SK-MEL-5 (cell line): ENCODE results near the gene XKR8. TPM values are rescaled to one million over a fixed set of nuclear protein-coding genes. Genes with fewer than 3 reads are reported as not detected.
A peak's percentile ranks its signal among the peaks of the same experiment; 100 is the strongest.

Source experiments
- DNase-seq: peaks from one replicate; pipeline ENCODE4 v3.0.0-alpha.2; 2016; ENCODE audit warnings: low read depth, low spot score
- in situ Hi-C: cut with HindIII; loops from 2 replicates; pipeline ENCODE4 v1.10.0; 2016; ENCODE audit warnings: low sequenced_read_pairs, high pct_unique_total_duplicates, low pct_unique_long_range_greater_than_20kb
- polyA plus RNA-seq, 2 experiments: library from polyadenylated mRNA; depleted of rRNA; stranded (reverse); fragments of >200 nt; gene quantifications; 2 replicates each; pipeline ENCODE4 v1.2.3, GENCODE V29; 2015
- total RNA-seq: library from RNA; depleted of rRNA; stranded (reverse); fragments of >200 nt; shearing (Covaris generic); gene quantifications from 2 replicates; pipeline ENCODE4 v1.2.3, GENCODE V29; 2014; rRNA removed

Gene XKR8, protein sequence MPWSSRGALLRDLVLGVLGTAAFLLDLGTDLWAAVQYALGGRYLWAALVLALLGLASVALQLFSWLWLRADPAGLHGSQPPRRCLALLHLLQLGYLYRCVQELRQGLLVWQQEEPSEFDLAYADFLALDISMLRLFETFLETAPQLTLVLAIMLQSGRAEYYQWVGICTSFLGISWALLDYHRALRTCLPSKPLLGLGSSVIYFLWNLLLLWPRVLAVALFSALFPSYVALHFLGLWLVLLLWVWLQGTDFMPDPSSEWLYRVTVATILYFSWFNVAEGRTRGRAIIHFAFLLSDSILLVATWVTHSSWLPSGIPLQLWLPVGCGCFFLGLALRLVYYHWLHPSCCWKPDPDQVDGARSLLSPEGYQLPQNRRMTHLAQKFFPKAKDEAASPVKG
- total RNA-seq: not detected in 2 replicates
- polyA plus RNA-seq (2015; cell fraction: cytosol; rRNA removed): not detected in 2 replicates
- 0.06 TPM in 1 of 2 replicates, not detected in the other for polyA plus RNA-seq (2015; cell fraction: nucleus; rRNA removed)

GRCh38 chr1:27959792-27960603 is at the start of gene XKR8:
XKR8 (plus strand) TSS chr1:27959973; CDS start chr1:27960070, 97 bp downstream.
- no peak for DNase-seq
- in situ Hi-C loops: no loop called here

- DNase-seq: no peak
- in situ Hi-C loops: no loop called here
These were observed 47.3 kb upstream of the XKR8 start for GRCh38 chr1:27912429-27912828.

GRCh38 chr1:27915082-27915575 is 44.6 kb upstream of the XKR8 start:
- DNase-seq: no peak
- in situ Hi-C loops: no loop called here

- no peak for DNase-seq
- in situ Hi-C loops: no loop called here
These were observed 37.5 kb upstream of the XKR8 start for GRCh38 chr1:27922272-27922671.

GRCh38 chr1:27928216-27928954 is 31.4 kb upstream of the XKR8 start:
- peak; percentile 13 for DNase-seq
- in situ Hi-C loops: no loop called here

- in situ Hi-C loops: no loop called here
- no peak for DNase-seq
These were observed 28.6 kb upstream of the XKR8 start for GRCh38 chr1:27931184-27931583.

DNA sequence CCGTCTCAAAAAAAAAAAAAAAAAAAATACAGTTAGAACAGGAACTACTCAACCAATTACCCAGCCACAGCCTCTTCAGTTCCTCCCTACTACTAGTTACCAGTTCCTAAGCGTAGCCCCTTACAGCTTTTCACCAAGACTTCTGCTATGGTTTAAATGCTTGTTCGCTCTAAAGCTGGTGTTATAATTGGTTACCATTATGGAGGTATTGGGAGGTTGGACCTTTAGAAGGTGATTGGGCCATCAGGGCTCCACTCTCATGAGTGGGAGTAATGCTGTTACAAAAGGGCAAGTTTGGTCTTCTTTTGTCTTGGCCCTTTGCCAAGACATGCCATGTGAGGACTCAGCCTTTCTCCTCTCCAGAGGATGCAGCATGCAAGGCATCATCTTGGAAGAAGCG is 28.0 kb upstream of the XKR8 start:
- in situ Hi-C loops: no loop called here

DNA sequence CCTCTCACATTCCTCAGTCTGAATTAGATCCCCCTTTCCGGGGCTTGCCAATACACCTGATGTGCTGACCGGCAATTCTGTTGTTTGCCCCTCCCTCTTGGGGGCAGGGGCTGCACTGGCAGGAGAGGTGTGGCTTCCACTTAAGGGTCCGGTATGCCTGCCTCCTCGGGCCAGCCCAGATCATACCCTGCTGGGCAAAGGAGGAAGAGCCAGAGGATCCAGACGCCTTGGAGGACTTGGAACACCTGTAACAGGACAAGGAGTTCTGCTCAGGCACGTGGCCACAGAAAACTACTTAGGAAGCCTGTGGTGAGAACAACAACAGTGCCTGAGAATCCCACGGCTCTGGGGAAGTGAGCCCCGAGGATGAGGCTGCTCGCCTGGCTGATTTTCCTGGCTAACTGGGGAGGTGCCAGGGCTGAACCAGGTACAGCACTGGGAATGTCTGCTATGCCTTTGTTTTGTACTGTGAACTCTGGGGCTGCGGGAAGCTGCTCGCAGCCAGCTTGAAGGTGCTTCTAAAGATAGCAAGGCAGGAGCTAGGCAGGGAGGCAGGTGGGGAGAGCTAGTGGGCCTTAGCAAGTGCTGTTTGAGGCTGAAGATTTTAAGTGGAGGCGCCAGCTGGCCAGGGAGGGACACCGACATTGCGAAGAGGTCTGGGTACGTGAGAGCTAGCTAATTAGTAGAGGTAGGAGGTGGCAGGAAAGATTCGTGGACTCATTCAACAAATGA is 24.8 kb upstream of the XKR8 start, which contains the start of gene SMPDL3B:
Gene SMPDL3B, plus strand, starts transcription at position 183 of the 732 bp plus-strand sequence. Its CDS starts 184 bp downstream, at position 367.
- DNase-seq: peak; percentile 60
- in situ Hi-C loops: no loop called here

More for the DNA sequence above, 28.0 kb upstream of the XKR8 start:
- DNase-seq: peak; percentile 14

DNA sequence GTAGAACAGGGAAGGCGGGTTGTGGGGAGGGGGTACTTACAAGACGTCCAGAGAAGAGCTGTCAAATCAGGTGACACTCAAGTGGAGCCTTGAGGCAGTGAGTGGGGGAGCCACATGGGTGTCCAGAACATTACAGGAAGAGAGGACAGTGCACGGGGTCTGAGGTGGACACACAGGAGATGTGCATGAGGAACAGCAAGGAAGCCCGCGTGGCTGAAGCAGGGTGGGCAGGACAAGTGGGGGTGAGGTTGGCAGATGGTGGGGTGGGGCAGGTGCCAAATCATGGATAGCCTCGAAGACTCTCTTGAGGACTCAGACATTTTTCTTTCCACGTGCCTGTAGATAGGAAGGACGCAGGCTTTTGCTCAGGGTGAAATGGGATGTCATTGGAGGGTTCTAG is 24.1 kb upstream of the XKR8 start:
- no peak for DNase-seq
- in situ Hi-C loops: no loop called here

DNA sequence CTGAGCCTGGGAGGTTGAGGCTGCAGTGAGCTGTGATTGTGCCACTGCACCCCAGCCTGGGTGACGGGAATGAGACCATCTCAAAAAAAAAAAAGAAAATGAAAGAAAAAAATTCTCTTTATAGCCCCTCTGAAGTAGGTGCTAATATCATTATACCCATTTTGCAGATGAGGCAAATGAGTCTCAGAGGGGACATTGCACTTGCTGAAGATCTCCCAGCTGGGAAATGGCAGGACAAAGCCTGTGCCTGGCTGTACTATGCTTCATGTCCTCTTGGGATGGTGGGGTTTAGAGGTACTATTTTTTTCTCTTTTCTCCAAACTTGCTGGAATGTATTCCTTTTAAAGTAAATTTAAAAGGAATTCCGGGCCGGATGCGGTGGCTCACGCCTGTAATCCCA is 23.4 kb upstream of the XKR8 start:
- no peak for DNase-seq
- in situ Hi-C loops: no loop called here

DNA sequence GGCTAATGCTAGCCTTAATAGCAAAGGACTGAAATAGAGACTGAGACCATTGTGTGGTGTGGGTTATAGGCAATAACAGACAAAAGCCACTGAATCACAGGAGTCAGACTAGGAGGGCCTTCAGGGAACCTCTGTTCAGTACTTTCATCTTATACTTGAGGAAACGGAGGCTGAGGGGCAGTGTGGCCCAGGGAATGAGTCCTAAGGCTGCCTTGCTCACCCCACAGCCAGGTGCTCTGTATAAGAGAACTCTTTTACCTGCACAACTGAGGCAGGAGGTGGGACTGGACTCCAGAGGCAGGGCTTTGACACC is 22.3 kb upstream of the XKR8 start:
- in situ Hi-C loops: no loop called here
- DNase-seq: no peak

- DNase-seq: no peak
- in situ Hi-C loops: no loop called here
These were observed 21.3 kb upstream of the XKR8 start for GRCh38 chr1:27938488-27938887.

- DNase-seq: peak; percentile 50
- in situ Hi-C loops: no loop called here
These were observed 19.5 kb upstream of the XKR8 start for GRCh38 chr1:27940297-27940696.

DNA sequence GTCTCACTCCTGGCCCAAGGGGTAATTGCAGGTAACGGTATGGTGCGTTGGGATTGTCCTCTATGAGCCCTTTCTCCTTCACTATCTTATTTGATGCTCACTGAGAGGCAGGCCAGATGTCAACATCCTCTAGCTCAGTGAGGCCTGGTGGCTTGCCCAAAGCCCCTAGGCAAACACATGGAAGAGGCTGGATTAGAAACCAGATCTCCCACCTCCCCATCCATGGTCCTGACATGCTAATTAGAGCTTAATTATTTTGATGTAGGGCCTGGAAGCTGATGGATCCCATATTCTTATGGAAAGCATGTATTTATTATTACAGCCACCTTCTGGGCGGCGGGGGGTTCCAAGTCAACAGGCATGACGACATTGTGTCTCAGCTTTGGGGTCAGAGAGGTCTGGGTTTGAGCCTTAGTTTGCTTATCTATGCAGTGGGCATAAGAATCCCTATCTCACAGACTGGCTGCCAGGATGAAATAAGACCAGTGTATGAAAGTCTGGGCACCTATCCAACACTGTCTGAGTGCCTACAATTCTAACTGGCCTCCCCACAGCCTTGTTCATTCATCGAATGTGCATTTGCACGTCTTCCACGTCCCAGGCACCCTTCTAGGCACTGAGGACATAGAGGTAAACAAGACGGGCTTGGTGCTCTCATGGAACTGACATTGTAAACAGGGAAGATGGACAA is 18.8 kb upstream of the XKR8 start:
- no peak for DNase-seq
- in situ Hi-C loops: no loop called here

DNA sequence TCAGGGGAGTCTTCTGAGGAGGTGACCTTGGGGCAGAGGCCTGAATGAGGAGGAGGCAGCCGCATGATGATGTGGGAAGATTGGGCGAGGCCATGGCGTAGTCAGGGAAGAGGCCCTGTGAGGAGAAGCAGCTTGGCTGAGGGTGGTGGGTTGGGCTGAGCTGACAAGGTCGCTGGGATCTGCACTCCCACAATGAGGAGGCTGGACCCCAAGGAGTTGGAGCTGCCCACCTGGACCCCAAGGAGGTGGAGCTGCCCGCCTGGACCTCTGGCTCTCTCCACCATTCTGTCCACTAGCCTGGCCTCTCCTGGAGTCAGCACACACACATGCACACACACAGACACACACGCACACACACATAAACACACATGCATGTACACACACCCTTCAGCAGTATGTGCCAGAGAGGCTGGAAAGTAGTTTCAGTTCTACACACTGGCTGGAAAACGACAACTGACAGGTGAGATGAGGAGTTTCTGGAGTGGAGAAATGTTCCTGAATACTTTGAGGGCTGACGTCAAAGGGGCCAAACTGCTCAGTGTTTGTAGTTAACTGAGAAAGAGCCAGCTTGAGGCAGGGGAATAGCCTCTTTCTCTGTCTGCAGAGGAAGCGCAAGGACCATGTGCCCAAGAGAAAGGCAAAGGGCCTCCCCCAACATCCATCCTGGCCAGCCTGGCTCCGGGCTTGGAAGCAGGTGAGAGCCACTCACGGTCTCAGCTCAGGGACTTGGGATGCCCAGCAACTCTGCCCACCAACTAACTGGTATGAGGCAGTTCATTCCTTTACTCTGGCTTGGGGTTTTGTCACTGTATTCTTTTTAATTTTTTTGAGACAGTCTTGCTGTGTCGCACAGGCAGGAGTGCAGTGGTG is 17.9 kb upstream of the XKR8 start:
- DNase-seq: no peak
- in situ Hi-C loops: no loop called here

DNA sequence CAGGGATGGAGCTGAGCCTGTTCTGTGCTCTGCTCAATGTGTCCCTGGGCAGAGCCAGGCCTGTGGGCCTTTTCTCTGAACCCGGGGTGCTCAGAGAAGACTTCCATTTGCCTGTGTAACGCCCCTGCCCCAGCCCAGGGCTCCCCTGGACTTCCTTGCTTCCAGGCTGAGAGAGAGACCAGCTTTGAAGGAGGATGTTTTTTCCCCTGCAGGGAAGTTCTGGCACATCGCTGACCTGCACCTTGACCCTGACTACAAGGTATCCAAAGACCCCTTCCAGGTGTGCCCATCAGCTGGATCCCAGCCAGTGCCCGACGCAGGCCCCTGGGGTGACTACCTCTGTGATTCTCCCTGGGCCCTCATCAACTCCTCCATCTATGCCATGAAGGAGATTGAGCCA is 14.8 kb upstream of the XKR8 start:
- no peak for DNase-seq
- in situ Hi-C loops: no loop called here
